HG02852 (cell line): ENCODE data around the gene SRRM1.
"Not testable (repeated sequence)": the region's sequence is repeated elsewhere in the genome, so short reads cannot be mapped to it uniquely, and the experiment has no call there.

Experiments used
- ATAC-seq: cut with Tn5 transposase; IDR thresholded peaks from one replicate; pipeline ENCODE4 v1.9.1; 2021; ENCODE audit warnings: mild to moderate bottlenecking, moderate library complexity; ENCODE audit not compliant: unreplicated experiment

The SRRM1 gene

DNA sequence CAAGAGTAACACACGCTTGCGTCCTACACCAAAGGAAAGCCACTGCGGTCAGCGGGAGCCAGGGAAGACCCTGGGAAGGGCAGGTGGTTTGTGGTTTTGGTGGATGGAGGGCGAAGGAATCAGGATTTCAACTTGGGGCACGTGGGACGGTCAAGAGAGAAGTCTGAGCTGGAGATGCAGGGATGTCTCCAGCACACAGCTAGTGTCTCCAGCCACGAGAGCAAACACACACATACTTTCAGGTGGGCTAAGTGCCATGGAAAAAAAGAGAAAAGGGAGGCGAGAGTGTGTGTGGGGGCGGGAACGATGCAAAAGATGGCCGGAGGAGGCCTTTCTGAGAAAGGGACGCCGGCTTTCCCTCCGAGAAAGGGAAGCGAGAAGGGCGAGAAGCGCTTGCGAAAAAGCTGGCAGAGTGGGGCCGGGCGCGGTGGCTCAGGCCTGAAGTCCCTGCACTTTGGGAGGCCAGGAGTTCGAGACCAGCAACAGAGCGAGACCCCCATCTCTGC lies 1.4 kb upstream of the SRRM1 start:
- no peak for ATAC-seq

DNA sequence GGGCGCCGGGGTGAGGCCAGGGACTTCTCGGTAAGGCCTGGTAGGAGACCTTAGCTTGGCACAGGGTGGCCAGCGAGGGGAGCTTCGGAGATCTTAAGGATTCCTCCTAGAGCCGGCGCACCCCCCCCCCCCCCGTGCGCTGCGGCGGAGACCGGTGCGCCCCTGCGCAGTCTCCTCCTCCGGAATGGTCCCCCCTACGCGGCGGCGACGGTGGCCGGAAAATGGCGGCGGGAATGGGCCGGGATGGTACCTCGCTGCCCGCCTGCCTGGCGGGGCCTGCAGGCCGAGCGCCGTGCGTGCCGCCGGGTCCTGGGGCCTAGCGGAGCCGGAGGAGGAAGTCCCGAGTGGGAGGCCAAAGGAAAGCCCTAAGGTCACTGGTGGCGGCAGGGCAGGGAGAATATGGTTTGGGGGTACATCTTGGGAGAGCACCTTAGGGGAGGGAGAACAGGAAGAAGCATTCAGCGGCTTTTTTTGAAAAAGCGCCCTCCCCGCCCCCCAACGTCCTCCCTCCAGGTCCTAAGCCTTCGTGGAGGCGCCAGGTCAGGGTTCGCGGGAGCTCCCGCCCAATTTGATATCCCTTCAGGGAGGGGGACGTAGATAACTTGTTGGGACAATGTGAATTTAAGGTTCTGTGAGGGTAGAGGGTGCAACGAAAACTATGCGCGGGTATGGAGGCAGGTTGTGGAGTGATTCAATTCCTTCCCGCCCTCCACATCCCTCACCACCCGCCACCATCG lies 429 bp downstream of the SRRM1 start:
- peak; percentile 19 for ATAC-seq

DNA sequence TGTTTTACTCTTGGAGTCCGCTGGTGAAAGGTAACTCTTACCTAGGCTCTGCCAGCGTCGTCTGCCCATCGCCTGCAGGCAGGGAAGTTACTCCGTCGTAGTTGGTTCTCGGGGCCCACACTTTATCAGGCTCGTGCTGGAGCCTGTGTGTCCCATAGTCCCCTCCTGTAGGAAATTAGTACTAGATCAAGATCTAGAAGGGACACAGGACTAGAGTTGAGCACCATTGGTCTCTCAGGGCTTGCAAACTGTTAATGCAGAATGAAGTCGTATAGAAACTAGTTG lies 940 bp downstream of the SRRM1 start:
- ATAC-seq = no peak

DNA sequence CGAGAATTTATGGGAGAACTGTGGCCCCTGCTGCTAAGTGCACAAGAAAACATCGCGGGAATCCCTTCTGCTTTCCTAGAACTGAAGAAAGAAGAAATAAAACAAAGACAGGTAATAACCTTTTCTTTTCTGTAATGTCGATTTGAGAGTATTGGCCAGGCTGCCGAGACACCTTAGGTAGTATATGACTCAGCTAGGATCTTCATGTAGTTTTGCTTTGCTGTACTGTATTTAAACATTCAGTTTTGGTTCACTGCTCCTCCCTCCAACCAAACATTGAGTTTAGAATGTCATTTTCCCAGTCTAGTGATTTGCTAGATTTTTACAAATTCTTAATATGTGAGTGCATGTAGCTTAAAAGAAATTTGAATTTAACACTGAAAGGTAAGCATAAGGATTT lies 5.8 kb downstream of the SRRM1 start:
- ATAC-seq = no peak

DNA sequence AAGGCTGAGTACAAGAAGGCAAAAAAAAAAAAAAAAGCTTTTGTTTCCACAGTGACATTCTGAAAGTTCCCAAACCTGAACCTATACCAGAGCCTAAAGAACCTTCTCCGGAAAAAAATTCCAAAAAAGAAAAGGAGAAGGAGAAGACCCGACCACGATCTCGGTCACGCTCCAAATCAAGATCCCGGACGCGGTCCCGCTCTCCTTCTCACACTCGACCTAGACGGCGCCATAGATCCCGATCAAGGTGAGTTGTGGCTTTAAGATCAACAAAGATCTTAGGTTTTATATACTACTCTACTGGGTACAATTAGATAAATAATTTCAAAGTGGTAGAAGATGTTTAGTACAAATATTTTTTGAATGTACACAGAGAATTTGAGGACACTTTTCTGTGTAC lies 9.3 kb downstream of the SRRM1 start:
- ATAC-seq = no peak

DNA sequence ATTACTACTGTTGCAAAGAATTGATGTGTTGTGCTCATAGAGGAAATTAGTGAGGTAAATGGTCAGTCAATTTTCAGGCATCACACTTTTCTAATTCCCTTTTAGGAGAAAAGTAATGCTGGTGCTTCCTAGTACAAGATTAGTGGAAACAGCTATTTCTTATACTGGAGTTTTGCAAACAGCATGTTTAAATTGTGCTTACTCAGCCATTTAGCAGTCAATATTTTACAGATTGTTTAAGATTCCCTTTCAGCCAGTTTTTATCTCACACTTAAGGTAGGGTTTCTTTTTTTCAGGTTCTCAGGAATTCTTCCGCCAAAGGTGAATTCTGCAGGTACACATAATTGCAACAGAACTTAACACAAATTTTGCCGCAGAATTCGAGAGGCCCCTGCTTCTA lies 10.9 kb downstream of the SRRM1 start:
- no peak for ATAC-seq

DNA sequence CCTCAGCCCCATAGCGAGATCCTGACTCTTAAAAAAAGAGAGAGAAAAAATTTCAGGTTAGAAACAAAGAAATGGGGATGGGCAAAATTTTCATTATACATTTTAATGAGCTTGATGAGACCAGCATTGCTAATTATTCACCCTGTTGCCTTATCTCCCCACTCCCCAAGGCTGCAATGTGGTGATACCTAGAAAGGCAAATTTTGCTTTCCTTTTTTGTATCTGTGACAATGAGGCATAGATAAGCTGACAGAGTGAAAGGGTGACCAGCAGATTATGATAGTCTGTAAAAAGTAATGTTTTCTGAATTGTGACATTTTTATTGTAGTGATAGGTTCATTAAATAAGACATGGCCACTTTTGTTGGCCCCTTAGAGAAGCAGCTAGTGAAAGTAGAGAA lies 12.9 kb downstream of the SRRM1 start:
- no peak for ATAC-seq

DNA sequence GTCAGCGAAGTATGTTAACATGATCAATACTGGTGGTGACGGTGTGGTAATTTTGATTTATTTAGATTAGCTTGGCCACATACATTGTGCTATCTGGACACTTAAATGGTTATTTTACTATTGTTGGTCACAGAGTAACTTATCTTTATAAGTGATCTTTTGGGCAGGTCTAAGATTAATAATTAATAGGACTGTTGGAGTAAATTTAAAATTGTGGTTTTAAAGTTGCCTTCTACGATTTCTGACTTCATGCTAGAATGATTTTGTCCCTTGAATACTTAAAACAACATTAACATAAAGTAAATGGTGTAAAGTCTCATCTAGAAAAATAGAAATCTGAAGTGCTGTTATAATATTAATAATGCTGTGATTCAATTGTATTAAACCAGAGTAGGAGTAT lies 14.7 kb downstream of the SRRM1 start:
- ATAC-seq = no peak

DNA sequence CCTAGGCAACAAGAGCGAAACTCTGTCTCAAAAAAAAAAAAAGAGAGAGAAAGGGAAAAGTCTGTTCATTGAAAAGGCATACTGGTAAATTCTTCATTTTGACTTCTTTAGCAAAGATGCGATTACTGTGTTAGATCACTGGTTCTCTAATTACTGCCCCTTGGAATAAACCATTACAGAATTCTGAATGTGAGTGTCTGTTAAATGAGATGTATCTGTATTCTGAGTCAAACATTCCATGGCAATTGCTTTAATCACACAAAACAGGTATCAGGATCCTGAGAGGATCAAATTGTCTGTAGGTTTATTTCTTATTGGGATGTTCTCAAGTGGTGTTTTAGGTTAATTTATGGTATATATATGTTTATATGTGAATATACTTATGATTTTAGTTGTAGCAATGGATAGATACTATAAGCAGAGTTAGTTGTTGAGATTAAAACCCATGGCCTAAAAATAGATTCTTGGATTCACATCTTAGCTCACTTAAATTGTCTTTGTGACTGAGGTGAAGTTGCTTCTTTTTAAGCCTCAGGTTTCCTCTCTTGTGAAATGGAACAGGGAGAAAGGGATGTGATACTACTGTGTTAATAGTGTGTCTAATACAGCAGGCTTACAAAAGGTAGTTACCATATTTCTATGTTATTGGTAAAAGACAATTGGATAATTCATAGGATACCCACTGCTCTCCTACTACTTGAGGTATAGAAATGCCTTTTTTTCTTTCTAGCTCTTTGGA lies 16.2 kb downstream of the SRRM1 start:
- no peak for ATAC-seq

DNA sequence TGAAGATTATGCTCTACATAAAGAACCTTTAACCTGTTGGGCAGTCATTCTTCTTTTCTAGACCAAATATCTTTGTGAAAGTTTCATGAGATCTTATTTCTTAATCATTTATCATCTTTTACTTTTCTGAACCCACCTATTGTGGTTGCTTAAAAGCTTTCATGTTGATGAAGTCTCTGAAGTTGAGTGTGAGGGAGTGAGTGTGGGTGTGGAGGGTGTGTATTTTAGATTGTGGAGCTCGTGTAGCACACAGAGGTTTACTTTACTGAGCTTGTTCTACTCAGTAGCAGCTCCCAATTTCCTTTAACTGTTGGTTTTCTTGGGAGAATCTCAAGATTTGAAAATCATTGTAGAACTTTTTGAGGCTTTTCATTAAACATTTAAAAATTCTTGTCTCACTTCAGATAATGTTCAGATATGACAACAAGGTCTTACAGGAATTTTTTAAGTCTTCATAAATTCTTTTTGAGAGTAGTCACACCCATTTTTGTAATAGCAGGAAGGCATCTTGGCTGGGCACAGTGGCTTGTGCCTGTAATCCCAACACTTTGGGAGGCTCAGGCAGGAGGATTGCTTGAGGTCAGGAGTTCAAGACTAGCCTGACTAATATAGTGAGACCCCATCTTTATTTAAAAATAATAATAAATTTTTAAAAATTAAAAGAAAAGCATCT lies 17.0 kb downstream of the SRRM1 start:
- no peak for ATAC-seq

DNA sequence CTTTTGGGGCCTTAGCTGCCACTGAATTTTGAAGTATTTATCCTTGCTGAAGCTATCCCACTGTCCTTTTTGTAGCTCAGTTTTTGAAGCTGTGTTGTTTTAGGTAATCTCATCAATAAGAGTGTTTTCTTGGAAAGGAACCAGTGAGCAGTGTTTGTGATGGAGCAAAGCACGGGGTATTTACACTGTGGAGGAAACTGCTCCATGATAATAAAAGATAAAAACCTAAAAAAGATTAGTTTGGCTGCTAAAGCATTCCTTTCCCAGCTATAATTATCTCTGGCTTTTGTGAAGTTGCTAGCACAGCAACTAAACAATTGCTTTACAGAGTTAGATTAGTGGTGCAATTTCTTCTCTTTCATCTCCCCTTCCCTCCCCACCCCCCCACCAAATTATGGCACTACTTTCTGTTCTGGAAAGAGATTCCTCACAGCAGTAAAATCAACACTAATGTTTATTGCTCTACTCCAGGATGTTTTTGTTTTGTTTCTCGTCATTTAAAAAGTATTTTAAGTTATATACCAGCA lies 21.5 kb downstream of the SRRM1 start:
- ATAC-seq = no peak

DNA sequence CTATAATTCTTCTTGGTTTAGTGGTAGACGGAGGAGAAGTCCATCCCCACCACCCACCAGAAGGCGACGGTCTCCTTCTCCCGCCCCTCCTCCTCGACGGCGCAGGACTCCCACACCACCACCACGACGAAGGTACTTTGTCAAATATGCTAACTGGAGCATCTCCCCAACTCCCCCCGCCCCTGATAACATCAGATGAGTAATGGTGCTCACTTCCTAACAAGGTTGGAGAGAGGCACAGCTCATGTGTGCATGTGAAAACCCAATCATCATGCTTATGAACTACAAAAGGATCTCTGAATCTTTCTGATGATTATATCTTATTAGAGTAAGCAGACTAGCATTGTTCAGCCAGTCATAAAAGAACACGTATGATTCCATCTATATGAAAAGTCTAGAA lies 23.7 kb downstream of the SRRM1 start:
- no peak for ATAC-seq

DNA sequence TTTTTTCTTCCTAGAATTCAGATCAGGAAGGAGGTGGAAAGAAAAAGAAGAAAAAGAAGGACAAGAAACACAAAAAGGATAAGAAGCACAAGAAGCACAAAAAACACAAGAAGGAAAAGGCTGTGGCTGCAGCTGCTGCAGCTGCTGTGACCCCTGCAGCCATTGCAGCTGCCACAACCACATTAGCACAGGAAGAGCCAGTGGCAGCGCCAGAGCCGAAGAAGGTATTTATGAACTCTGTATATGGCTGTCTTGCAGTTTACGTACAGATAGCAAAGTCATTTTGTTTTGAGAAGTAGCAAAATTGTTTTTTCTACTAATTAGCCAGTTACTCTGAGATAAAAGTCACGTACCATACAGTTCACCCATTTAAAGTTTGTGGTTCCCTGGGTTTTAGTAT lies 28.3 kb downstream of the SRRM1 start:
- ATAC-seq = not testable (repeated sequence)

DNA sequence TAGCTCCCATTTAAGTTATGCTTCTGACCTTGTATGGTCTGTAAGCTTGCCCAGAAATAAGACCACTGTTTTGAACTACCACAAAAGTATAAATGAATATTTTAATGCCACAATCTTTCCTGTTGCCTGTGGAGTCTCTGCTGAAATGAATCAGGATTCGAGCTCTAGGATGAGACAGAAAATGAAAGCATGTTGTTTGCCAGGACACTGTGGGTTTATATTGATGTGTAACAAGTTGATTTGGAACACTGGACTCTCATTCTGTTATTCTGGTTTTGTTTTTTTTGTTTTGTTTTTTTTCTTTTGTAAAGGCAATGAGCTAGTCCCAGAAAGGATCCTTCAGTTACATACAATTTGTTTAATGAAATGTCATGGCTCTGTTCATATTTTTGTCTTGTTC lies 29.6 kb downstream of the SRRM1 start:
- not testable (repeated sequence) for ATAC-seq

DNA sequence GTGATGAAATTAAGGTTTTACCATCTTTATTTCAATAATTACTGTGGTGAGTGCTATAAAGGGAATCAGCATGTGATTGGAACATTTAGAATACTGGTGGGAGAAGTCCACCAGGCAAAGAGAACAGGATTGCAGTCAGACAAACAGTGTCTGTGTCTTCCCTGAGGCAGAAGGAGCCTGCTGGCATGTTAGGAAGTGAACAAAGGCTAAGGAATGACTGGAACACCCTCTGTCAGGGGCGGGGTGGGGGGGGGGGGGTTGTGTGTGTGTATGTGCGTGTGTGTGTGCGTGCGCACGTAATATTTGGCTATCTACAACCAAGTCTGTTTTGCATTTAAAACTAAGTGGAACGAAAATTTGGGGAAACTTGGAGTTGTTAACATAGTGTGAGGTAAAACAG lies 30.2 kb downstream of the SRRM1 start:
- no peak for ATAC-seq

DNA sequence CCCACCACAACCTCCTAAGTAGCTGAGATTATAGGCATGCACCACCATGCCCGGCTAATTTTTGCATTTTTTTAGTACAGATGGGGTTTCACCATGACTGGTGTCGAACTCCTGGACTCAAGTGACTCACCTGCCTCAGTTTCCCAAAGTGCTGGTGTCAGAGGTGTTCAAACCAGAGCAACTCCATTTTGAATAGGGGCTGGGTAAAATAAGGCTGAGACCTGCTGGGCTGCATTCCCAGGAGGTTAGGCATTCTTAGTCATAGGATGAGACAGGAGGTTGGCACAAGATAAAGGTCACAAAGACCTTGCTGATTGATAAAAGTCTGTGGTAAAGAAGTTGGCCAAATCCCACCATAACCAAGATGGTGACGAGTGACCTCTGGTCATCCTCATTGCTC lies 35.3 kb downstream of the SRRM1 start:
- not testable (repeated sequence) for ATAC-seq

DNA sequence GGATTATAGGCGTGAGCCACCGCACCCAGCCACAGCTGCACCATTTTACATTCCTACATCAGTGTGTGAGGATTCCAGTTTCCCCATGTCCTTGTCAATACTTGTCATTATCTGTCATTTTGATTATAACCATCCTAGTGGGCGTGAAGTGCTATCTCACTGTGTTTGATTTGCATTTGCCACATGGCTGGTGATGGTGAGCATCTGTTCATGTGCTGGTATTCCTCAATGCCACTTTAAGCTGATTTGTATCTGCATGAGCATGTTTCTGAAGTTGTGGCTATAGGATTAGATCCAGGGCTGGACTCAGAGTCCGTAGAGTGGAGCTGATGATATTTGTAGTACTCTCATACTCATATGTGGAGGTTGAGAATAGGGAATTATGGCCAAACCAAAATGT lies 36.6 kb downstream of the SRRM1 start:
- no peak for ATAC-seq

DNA sequence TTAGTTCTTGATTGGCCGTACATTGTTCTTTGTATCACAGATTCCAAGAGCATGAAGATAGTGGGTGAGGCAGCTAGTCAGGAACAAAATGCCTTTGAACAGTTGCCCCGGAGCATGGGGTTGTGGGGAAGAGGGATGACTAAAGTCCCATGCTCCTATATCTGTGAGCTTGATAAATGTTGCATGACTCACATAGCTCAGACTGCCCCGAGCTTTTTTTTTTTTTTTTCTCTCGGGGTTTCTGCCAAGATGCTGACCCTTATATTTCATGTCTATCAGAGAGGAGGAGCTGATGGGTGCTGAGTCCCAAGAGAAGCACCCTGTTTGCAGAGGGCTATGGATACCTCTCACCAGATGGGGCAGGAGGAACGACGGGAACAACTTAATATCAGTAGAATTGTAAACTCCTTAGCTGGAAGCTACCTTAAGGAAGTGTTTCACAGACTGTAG lies 40.6 kb downstream of the SRRM1 start:
- ATAC-seq = no peak

DNA sequence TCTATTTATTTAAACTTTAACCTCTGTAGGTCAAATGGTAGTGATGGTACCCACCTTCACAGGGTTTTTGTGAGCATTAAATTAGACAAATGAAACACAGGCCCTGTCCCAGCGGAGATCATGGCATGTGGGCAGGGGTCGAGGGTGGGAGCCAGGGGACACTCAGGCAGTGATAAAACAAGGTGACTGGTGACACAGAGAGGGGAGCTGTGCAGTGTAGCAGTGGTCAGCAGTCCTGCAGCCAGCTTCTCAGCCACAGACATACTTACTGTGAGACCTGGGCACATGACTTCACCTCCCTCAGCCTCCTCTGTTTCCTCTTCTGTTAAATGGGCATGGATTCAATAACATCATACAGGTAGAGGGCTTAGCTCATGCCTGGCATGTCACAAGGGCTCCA lies 44.9 kb downstream of the SRRM1 start:
- no peak for ATAC-seq

DNA sequence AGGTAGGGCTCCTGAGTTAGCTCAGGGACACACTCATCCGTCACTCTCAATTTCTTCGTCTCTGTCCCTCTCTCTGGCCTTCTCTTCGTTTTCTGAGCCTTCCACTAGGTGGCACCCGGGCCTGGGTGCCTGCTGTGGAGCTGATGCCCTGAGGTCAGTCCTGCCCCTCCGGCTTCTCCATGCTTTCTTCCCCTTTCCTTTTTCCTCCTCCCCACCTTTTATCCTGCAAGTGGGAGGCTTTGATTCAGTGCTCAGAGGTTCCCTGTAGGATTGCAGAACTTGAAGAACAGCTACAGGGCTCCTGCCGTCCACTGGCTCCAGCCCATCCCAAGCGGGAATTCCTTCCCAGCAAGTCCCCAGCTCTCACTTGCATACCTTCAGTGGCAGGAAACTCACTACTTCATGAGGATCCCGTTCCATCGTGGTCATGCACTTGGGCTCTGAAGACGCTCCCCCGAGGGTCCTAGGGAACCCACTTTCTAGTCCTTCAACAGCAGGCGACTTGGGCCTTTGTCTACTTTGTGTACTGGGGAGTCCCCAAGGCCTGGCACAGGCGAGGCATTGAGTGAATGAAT lies 45.6 kb downstream of the SRRM1 start:
- no peak for ATAC-seq

DNA sequence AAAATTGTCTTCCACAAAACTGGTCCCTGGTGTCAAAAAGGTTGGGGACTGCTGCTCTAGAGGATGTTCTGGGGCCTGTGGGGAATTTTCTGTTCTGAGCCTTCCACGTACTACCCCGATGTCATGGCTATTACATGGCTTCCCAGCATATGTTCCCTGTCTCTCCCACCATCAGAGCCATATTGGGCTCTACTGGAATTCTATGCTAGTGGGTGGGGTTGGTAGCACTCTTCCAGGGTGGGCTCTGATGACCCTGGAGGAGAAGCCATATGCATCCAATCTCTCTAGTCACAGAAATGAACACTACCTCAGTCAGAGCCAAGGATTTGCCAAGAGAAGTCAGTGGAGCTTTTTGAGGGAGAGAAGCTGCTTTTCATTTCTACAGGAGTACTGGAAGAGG lies 47.9 kb downstream of the SRRM1 start:
- no peak for ATAC-seq
